ENCODE data around the gene RAB29.

The RAB29 gene

GRCh38 chr1:205792961-205793673, 17.8 kb upstream of the RAB29 start:
- no peak for TF ChIP-seq CTCF (IDR thresholded peaks at IDR 0.05; ENCODE audit: unreplicated experiment in 3 of 3)
- Mint-ChIP-seq H3K27ac (no peak overlapping the region), H3K27me3 (ENCODE audit: low read depth) (no peaks in the 10 kb centered on the region), H3K4me1 (peaks cover 12% of the 10 kb centered on the region), H3K36me3 (ENCODE audit: low read depth) (peaks cover 46% of the 10 kb centered on the region), H3K4me3 (no peak overlapping the region), H3K9me3 (no peaks in the 10 kb centered on the region)

- H3K36me3 Mint-ChIP-seq (ENCODE audit: low read depth): peaks cover 40% of the 10 kb centered on the region
- no peak overlapping the region for H3K27ac Mint-ChIP-seq
- peaks cover 12% of the 10 kb centered on the region for H3K4me1 Mint-ChIP-seq
- H3K9me3 Mint-ChIP-seq: no peaks in the 10 kb centered on the region
- no peak overlapping the region for H3K4me3 Mint-ChIP-seq
- no peaks in the 10 kb centered on the region for H3K27me3 Mint-ChIP-seq (ENCODE audit: low read depth)
- no peak for TF ChIP-seq CTCF (IDR thresholded peaks at IDR 0.05; ENCODE audit: unreplicated experiment in 3 of 3)
Observed at GRCh38 chr1:205792481-205792881, 17.2 kb upstream of the RAB29 start.

GRCh38 chr1:205791568-205792180, 16.4 kb upstream of the RAB29 start:
- Mint-ChIP-seq H3K27me3 (ENCODE audit: low read depth) (no peaks in the 10 kb centered on the region), H3K36me3 (ENCODE audit: low read depth) (peaks cover 32% of the 10 kb centered on the region), H3K4me3 (no peak overlapping the region), H3K9me3 (no peaks in the 10 kb centered on the region), H3K27ac (no peak overlapping the region), H3K4me1 (peaks cover 12% of the 10 kb centered on the region)
- peak; percentile 69 to 73 (median 71) for TF ChIP-seq CTCF (IDR thresholded peaks at IDR 0.05; ENCODE audit: unreplicated experiment in 3 of 3)

GRCh38 chr1:205787287-205787916, 12.1 kb upstream of the RAB29 start:
- H3K9me3 Mint-ChIP-seq: no peaks in the 10 kb centered on the region
- peaks cover 6% of the 10 kb centered on the region for H3K4me1 Mint-ChIP-seq
- peaks cover 5% of the 10 kb centered on the region for H3K27me3 Mint-ChIP-seq (ENCODE audit: low read depth)
- no peak for TF ChIP-seq CTCF (IDR thresholded peaks at IDR 0.05; ENCODE audit: unreplicated experiment in 3 of 3)
- H3K4me3 Mint-ChIP-seq: no peak overlapping the region
- H3K27ac Mint-ChIP-seq: no peak overlapping the region
- peaks cover 16% of the 10 kb centered on the region for H3K36me3 Mint-ChIP-seq (ENCODE audit: low read depth)

- no peak overlapping the region for H3K4me3 Mint-ChIP-seq
- peaks cover 16% of the 10 kb centered on the region for H3K36me3 Mint-ChIP-seq (ENCODE audit: low read depth)
- TF ChIP-seq CTCF (IDR thresholded peaks at IDR 0.05; ENCODE audit: unreplicated experiment in 3 of 3): no peak
- H3K4me1 Mint-ChIP-seq: peaks cover 6% of the 10 kb centered on the region
- H3K9me3 Mint-ChIP-seq: no peaks in the 10 kb centered on the region
- peaks cover 5% of the 10 kb centered on the region for H3K27me3 Mint-ChIP-seq (ENCODE audit: low read depth)
- H3K27ac Mint-ChIP-seq: no peak overlapping the region
Observed at GRCh38 chr1:205786601-205787000, 11.3 kb upstream of the RAB29 start.

Data from nephron (organoid).